OCI-LY7 (cell line): ENCODE data around the gene IPO4. TPM values are rescaled to one million over a fixed set of nuclear protein-coding genes. Genes with fewer than 3 reads are reported as not detected.

Experiments
- BruUV-seq: library from RNA; stranded (reverse); fragments of 400-500 nt; replicated peaks from 2 replicates; lab custom pipeline; 2021; lab: Mats Ljungman, UMichigan
- CTCF ChIA-PET: fragments of 300-600 bp; sonication (Branson Sonifier 250); formaldehyde crosslinking; loops from one replicate; lab custom pipeline; 2022; ENCODE audit warnings: antibody characterized with exemption; ENCODE audit not compliant: unreplicated experiment; lab: Charles Lee
- POLR2A ChIA-PET: fragments of 300-600 bp; sonication (Branson Sonifier 250); formaldehyde crosslinking; loops from one replicate; lab custom pipeline; 2022; ENCODE audit warnings: antibody characterized with exemption; lab: Charles Lee
- DNase-seq: peaks from one replicate; pipeline ENCODE4 v3.0.0-alpha.2; 2015; ENCODE audit warnings: low spot score
- H2AFZ ChIP-seq: fragments of 200-600 bp; sonication (generic), shearing (Covaris generic); 2 replicates; pipeline ENCODE4 v1.6.1; 2014; ENCODE audit warnings: mild to moderate bottlenecking, antibody characterized with exemption, low read length, moderate library complexity
- H3K27ac ChIP-seq: fragments of 200-600 bp; sonication (generic); 2 replicates; pipeline ENCODE4 v1.5.1; 2014; ENCODE audit warnings: mixed run types, low read depth, mild to moderate bottlenecking, moderate library complexity, low read length, inconsistent platforms; ENCODE audit not compliant: poor library complexity, severe bottlenecking
- H3K36me3 ChIP-seq: fragments of 200-600 bp; sonication (generic); 2 replicates; pipeline ENCODE4 v1.6.1; 2014; ENCODE audit warnings: mild to moderate bottlenecking, antibody characterized with exemption, low read length, moderate library complexity, mixed read lengths; ENCODE audit not compliant: insufficient read depth
- H3K4me1 ChIP-seq: fragments of 200-600 bp; sonication (generic); 2 replicates; pipeline ENCODE4 v1.5.1; 2014; ENCODE audit warnings: mild to moderate bottlenecking, low read length; ENCODE audit not compliant: insufficient read depth, poor library complexity, severe bottlenecking
- H3K4me2 ChIP-seq: fragments of 200-600 bp; sonication (generic); 2 replicates; pipeline ENCODE4 v1.6.1; 2014; ENCODE audit warnings: mild to moderate bottlenecking, low read length
- H3K4me3 ChIP-seq: fragments of 200-600 bp; sonication (generic); 2 replicates; pipeline ENCODE4 v1.5.1; 2014; ENCODE audit warnings: mild to moderate bottlenecking, low read depth, low read length; ENCODE audit not compliant: poor library complexity, severe bottlenecking
- H3K79me2 ChIP-seq: fragments of 200-600 bp; sonication (generic); 2 replicates; pipeline ENCODE4 v1.6.1; 2016; ENCODE audit warnings: low read depth, mild to moderate bottlenecking, low read length, moderate library complexity, mixed read lengths; ENCODE audit not compliant: insufficient read depth
- H3K9me2 ChIP-seq: fragments of 200-600 bp; sonication (generic); 2 replicates; pipeline ENCODE4 v1.6.1; 2016; ENCODE audit warnings: mild to moderate bottlenecking, low read length, mixed read lengths; ENCODE audit not compliant: insufficient read depth
- H3K9me3 ChIP-seq: fragments of 200-600 bp; sonication (generic); 2 replicates; pipeline ENCODE4 v1.6.1; 2014; ENCODE audit warnings: mild to moderate bottlenecking, mixed run types, low read length, mixed read lengths
- H4K20me1 ChIP-seq: fragments of 200-600 bp; sonication (generic); 2 replicates; pipeline ENCODE4 v1.6.1; 2014; ENCODE audit warnings: mild to moderate bottlenecking, antibody characterized with exemption, low read length, moderate library complexity, mixed read lengths; ENCODE audit not compliant: insufficient read depth
- EZH2phosphoT487 ChIP-seq: fragments of 200-600 bp; sonication (generic); IDR thresholded peaks from 2 replicates; pipeline ENCODE4 v1.6.1; 2018; ENCODE audit warnings: low read depth, borderline replicate concordance, mild to moderate bottlenecking, mixed run types, antibody characterized with exemption, low read length, moderate library complexity, mixed read lengths
- intact Hi-C: fragments of 100-400 bp; cut with micrococcal nuclease; formaldehyde crosslinking; loops from one replicate; pipeline ENCODE4 v1.10.0; 2022; ENCODE audit not compliant: unreplicated experiment
- microRNA-seq: library from miRNA; unstranded; fragments of <30 nt; microRNA quantifications from one replicate; pipeline ENCODE4 v1.2.0, GENCODE V29; 2022; ENCODE audit warnings: borderline replicate concordance
- small RNA-seq: library from RNA; depleted of rRNA; stranded (forward); fragments of <200 nt; gene quantifications from one replicate; pipeline ENCODE3, GENCODE V24; 2014
- total RNA-seq, 2 experiments: library from RNA; depleted of rRNA in 1 of 2; stranded (reverse); fragments of >200 nt in 1 of 2; shearing (Covaris generic) in 1 of 2; gene quantifications; 2 replicates each; pipeline ENCODE4 v1.2.3, GENCODE V29; 2014 to 2022
- TF ChIP-seq, protein P1 (sequence below): fragments of 200-600 bp; sonication (generic); conservative IDR thresholded peaks from 2 replicates; pipeline ENCODE4 v1.5.1; 2014; ENCODE audit warnings: mild to moderate bottlenecking, antibody characterized with exemption, low read length, moderate library complexity, mixed read lengths

The IPO4 gene
- total RNA-seq, 2 experiments from 2014 or later = 53.1 to 59.2 TPM

GRCh38 chr14:24130717-24131548 lies 57.7 kb downstream of the IPO4 start:
- no peak overlapping the region for H2AFZ ChIP-seq
- H3K36me3 ChIP-seq = no peaks in the 10 kb centered on the region
- no peaks in the 10 kb centered on the region for H3K9me2 ChIP-seq
- intact Hi-C loops = no loop called here
- H3K9me3 ChIP-seq = no peaks in the 10 kb centered on the region
- peaks cover 27% of the 10 kb centered on the region for H3K4me1 ChIP-seq
- no peak for TF ChIP-seq EZH2phosphoT487
- TF ChIP-seq, protein P1, sequence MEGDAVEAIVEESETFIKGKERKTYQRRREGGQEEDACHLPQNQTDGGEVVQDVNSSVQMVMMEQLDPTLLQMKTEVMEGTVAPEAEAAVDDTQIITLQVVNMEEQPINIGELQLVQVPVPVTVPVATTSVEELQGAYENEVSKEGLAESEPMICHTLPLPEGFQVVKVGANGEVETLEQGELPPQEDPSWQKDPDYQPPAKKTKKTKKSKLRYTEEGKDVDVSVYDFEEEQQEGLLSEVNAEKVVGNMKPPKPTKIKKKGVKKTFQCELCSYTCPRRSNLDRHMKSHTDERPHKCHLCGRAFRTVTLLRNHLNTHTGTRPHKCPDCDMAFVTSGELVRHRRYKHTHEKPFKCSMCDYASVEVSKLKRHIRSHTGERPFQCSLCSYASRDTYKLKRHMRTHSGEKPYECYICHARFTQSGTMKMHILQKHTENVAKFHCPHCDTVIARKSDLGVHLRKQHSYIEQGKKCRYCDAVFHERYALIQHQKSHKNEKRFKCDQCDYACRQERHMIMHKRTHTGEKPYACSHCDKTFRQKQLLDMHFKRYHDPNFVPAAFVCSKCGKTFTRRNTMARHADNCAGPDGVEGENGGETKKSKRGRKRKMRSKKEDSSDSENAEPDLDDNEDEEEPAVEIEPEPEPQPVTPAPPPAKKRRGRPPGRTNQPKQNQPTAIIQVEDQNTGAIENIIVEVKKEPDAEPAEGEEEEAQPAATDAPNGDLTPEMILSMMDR = no peak
- CTCF ChIA-PET = no interaction called here
- POLR2A ChIA-PET = interaction anchor here (0.7 kb wide), 1 partner anchor 164 kb away, joined by 3 read pairs; no protein-coding TSS in a partner anchor
- BruUV-seq = no TSS peak
- DNase-seq = no peak
- no peak overlapping the region for H3K27ac ChIP-seq
- no peak overlapping the region for H3K4me3 ChIP-seq
- H3K4me2 ChIP-seq = no peak overlapping the region
- H4K20me1 ChIP-seq = no peaks in the 10 kb centered on the region
- H3K79me2 ChIP-seq = no peaks in the 10 kb centered on the region

GRCh38 chr14:24130380-24130716 lies 58.3 kb downstream of the IPO4 start, which contains the start of gene FITM1:
TSS of gene FITM1 (plus strand) at chr14:24130659. CDS start at chr14:24131564, 905 bp downstream.
- H3K4me1 ChIP-seq = peaks cover 24% of the 10 kb centered on the region
- H4K20me1 ChIP-seq = no peaks in the 10 kb centered on the region
- no peak within 1 kb of the TSS for H3K27ac ChIP-seq
- no peaks in the 10 kb centered on the region for H3K9me3 ChIP-seq
- ChIA-PET CTCF (no interaction called here), POLR2A (interaction anchor here (1.3 kb wide), 1 partner anchor 35 kb away, joined by 3 read pairs; no protein-coding TSS in a partner anchor)
- H3K9me2 ChIP-seq = no peaks in the 10 kb centered on the region
- no peak for DNase-seq
- intact Hi-C loops = no loop called here
- no TSS peak for BruUV-seq
- no peaks in the 10 kb centered on the region for H3K79me2 ChIP-seq
- H2AFZ ChIP-seq = no peak within 1 kb of the TSS
- no peak within 1 kb of the TSS for H3K4me3 ChIP-seq
- no peak within 1 kb of the TSS for H3K4me2 ChIP-seq
- TF ChIP-seq EZH2phosphoT487 = no peak
- no peaks in the 10 kb centered on the region for H3K36me3 ChIP-seq

Small RNA genes lying within 50 kb of the gene (microRNA-seq; reads per million reads assigned to microRNA genes)
- gene MIR7703 = not detected

Small RNA genes lying within 50 kb of the gene (small RNA-seq; reads per million reads assigned to genes)
- gene AL136295.4 (not detected), gene CHMP4A (not detected), gene IPO4 (0.16 reads per million), gene IRF9 (not detected), gene MDP1 (not detected), gene RNA5SP383 (3.9 reads per million, percentile 89 among the genes with 10 or more reads in this experiment)

Other genes with a start within 250 kb of the IPO4 start
Only the 30 nearest of the 34 such genes appear.
- gene DHRS4L2, start 199.9 kb downstream of the IPO4 start, total RNA-seq (2014; rRNA removed; shearing (Covaris generic)) = 12.9 and 24.2 TPM in 2 replicates
- gene DHRS4L2, start 199.9 kb downstream of the IPO4 start, total RNA-seq (2022) = 18.6 and 18.8 TPM in 2 replicates
- gene CARMIL3, start 136.8 kb downstream of the IPO4 start, total RNA-seq (2014; rRNA removed; shearing (Covaris generic)) = 0.03 and 0.32 TPM in 2 replicates
- gene CARMIL3, start 136.8 kb downstream of the IPO4 start, total RNA-seq (2022) = 0.21 TPM in 1 of 2 replicates, not detected in the other
- gene CPNE6, start 117.3 kb downstream of the IPO4 start, total RNA-seq (2014; rRNA removed; shearing (Covaris generic)) = 0.10 TPM in 1 of 2 replicates, not detected in the other
- not detected in 2 replicates for gene CPNE6, start 117.3 kb downstream of the IPO4 start, total RNA-seq (2022)
- gene PCK2, start 94.5 kb downstream of the IPO4 start, total RNA-seq (2014; rRNA removed; shearing (Covaris generic)) = 33.7 and 43.6 TPM in 2 replicates
- gene PCK2, start 94.5 kb downstream of the IPO4 start, total RNA-seq (2022) = 130 TPM in 2 replicates
- gene DCAF11, start 74.0 kb downstream of the IPO4 start, total RNA-seq (2014; rRNA removed; shearing (Covaris generic)) = 75.5 and 79.2 TPM in 2 replicates
- gene DCAF11, start 74.0 kb downstream of the IPO4 start, total RNA-seq (2022) = 63.6 and 77.3 TPM in 2 replicates
- gene NRL, start 73.9 kb downstream of the IPO4 start, total RNA-seq (2014; rRNA removed; shearing (Covaris generic)) = 3.1 and 4.6 TPM in 2 replicates
- 7.5 and 8.1 TPM in 2 replicates for gene NRL, start 73.9 kb downstream of the IPO4 start, total RNA-seq (2022)
- 0.28 TPM in 2 replicates for gene FITM1, start 58.2 kb downstream of the IPO4 start, total RNA-seq (2014; rRNA removed; shearing (Covaris generic))
- 0.97 and 1.4 TPM in 2 replicates for gene FITM1, start 58.2 kb downstream of the IPO4 start, total RNA-seq (2022)
- gene PSME1, start 52.6 kb downstream of the IPO4 start, total RNA-seq (2014; rRNA removed; shearing (Covaris generic)) = 187 and 213 TPM in 2 replicates
- gene PSME1, start 52.6 kb downstream of the IPO4 start, total RNA-seq (2022) = 146 and 149 TPM in 2 replicates
- gene EMC9, start 47.2 kb downstream of the IPO4 start, total RNA-seq (2014; rRNA removed; shearing (Covaris generic)) = 73.2 and 74.8 TPM in 2 replicates
- gene EMC9, start 47.2 kb downstream of the IPO4 start, total RNA-seq (2022) = 72.0 and 72.9 TPM in 2 replicates
- 254 and 290 TPM in 2 replicates for gene PSME2, start 42.2 kb downstream of the IPO4 start, total RNA-seq (2014; rRNA removed; shearing (Covaris generic))
- gene PSME2, start 42.2 kb downstream of the IPO4 start, total RNA-seq (2022) = 176 and 188 TPM in 2 replicates
- gene RNF31, start 41.3 kb downstream of the IPO4 start, total RNA-seq (2014; rRNA removed; shearing (Covaris generic)) = 37.8 and 66.1 TPM in 2 replicates
- 57.8 and 58.1 TPM in 2 replicates for gene RNF31, start 41.3 kb downstream of the IPO4 start, total RNA-seq (2022)
- gene IRF9, start 27.6 kb downstream of the IPO4 start, total RNA-seq (2014; rRNA removed; shearing (Covaris generic)) = 35.1 and 40.7 TPM in 2 replicates
- 36.2 and 39.1 TPM in 2 replicates for gene IRF9, start 27.6 kb downstream of the IPO4 start, total RNA-seq (2022)
- 4.3 and 9.8 TPM in 2 replicates for gene REC8, start 16.7 kb downstream of the IPO4 start, total RNA-seq (2014; rRNA removed; shearing (Covaris generic))
- gene REC8, start 16.7 kb downstream of the IPO4 start, total RNA-seq (2022) = 12.6 and 14.2 TPM in 2 replicates
- gene TM9SF1, start 6.6 kb upstream of the IPO4 start, total RNA-seq (2014; rRNA removed; shearing (Covaris generic)) = 23.4 and 31.3 TPM in 2 replicates
- 23.1 and 27.8 TPM in 2 replicates for gene TM9SF1, start 6.6 kb upstream of the IPO4 start, total RNA-seq (2022)
- gene TSSK4, start 16.9 kb upstream of the IPO4 start, total RNA-seq (2014; rRNA removed; shearing (Covaris generic)) = not detected in 2 replicates
- 1.1 and 1.5 TPM in 2 replicates for gene TSSK4, start 16.9 kb upstream of the IPO4 start, total RNA-seq (2022)
- 48.5 and 65.7 TPM in 2 replicates for gene CHMP4A, start 24.7 kb upstream of the IPO4 start, total RNA-seq (2014; rRNA removed; shearing (Covaris generic))
- 67.6 and 72.9 TPM in 2 replicates for gene CHMP4A, start 24.7 kb upstream of the IPO4 start, total RNA-seq (2022)
- 21.5 and 23.2 TPM in 2 replicates for gene MDP1, start 27.2 kb upstream of the IPO4 start, total RNA-seq (2014; rRNA removed; shearing (Covaris generic))
- 26.6 and 30.9 TPM in 2 replicates for gene MDP1, start 27.2 kb upstream of the IPO4 start, total RNA-seq (2022)
- gene NEDD8, start 43.6 kb upstream of the IPO4 start, total RNA-seq (2014; rRNA removed; shearing (Covaris generic)) = 167 and 285 TPM in 2 replicates
- gene NEDD8, start 43.6 kb upstream of the IPO4 start, total RNA-seq (2022) = 174 and 182 TPM in 2 replicates
- gene GMPR2, start 44.1 kb upstream of the IPO4 start, total RNA-seq (2014; rRNA removed; shearing (Covaris generic)) = 39.4 and 51.4 TPM in 2 replicates
- gene GMPR2, start 44.1 kb upstream of the IPO4 start, total RNA-seq (2022) = 61.4 and 62.3 TPM in 2 replicates
- 63.9 and 70.1 TPM in 2 replicates for gene TINF2, start 53.8 kb upstream of the IPO4 start, total RNA-seq (2014; rRNA removed; shearing (Covaris generic))
- gene TINF2, start 53.8 kb upstream of the IPO4 start, total RNA-seq (2022) = 76.1 and 77.5 TPM in 2 replicates
- gene TGM1, start 74.4 kb upstream of the IPO4 start, total RNA-seq (2014; rRNA removed; shearing (Covaris generic)) = 3.0 and 5.2 TPM in 2 replicates
- 5.4 and 7.0 TPM in 2 replicates for gene TGM1, start 74.4 kb upstream of the IPO4 start, total RNA-seq (2022)
- gene RABGGTA, start 82.8 kb upstream of the IPO4 start, total RNA-seq (2014; rRNA removed; shearing (Covaris generic)) = 16.7 and 24.3 TPM in 2 replicates
- gene RABGGTA, start 82.8 kb upstream of the IPO4 start, total RNA-seq (2022) = 27.3 and 29.7 TPM in 2 replicates
- gene DHRS1, start 111.0 kb upstream of the IPO4 start, total RNA-seq (2014; rRNA removed; shearing (Covaris generic)) = 21.0 and 27.4 TPM in 2 replicates
- gene DHRS1, start 111.0 kb upstream of the IPO4 start, total RNA-seq (2022) = 34.9 and 35.6 TPM in 2 replicates
- 30.6 and 33.2 TPM in 2 replicates for gene NOP9, start 111.0 kb upstream of the IPO4 start, total RNA-seq (2014; rRNA removed; shearing (Covaris generic))
- gene NOP9, start 111.0 kb upstream of the IPO4 start, total RNA-seq (2022) = 44.0 and 52.6 TPM in 2 replicates
- gene CIDEB, start 119.2 kb upstream of the IPO4 start, total RNA-seq (2014; rRNA removed; shearing (Covaris generic)) = not detected in 2 replicates
- gene CIDEB, start 119.2 kb upstream of the IPO4 start, total RNA-seq (2022) = 1.6 and 3.2 TPM in 2 replicates
- 15.7 and 18.2 TPM in 2 replicates for gene LTB4R2, start 121.3 kb upstream of the IPO4 start, total RNA-seq (2014; rRNA removed; shearing (Covaris generic))
- 37.6 TPM in 2 replicates for gene LTB4R2, start 121.3 kb upstream of the IPO4 start, total RNA-seq (2022)
- gene LTB4R, start 122.7 kb upstream of the IPO4 start, total RNA-seq (2014; rRNA removed; shearing (Covaris generic)) = 15.8 and 17.9 TPM in 2 replicates
- 28.3 and 30.5 TPM in 2 replicates for gene LTB4R, start 122.7 kb upstream of the IPO4 start, total RNA-seq (2022)
- 0.26 and 2.0 TPM in 2 replicates for gene ADCY4, start 146.3 kb upstream of the IPO4 start, total RNA-seq (2014; rRNA removed; shearing (Covaris generic))
- 3.4 and 6.0 TPM in 2 replicates for gene ADCY4, start 146.3 kb upstream of the IPO4 start, total RNA-seq (2022)
- 8.1 and 13.8 TPM in 2 replicates for gene RIPK3, start 151.2 kb upstream of the IPO4 start, total RNA-seq (2014; rRNA removed; shearing (Covaris generic))
- gene RIPK3, start 151.2 kb upstream of the IPO4 start, total RNA-seq (2022) = 14.5 and 18.8 TPM in 2 replicates
- gene NFATC4, start 179.4 kb upstream of the IPO4 start, total RNA-seq (2014; rRNA removed; shearing (Covaris generic)) = 72.2 and 94.7 TPM in 2 replicates
- 96.6 and 130 TPM in 2 replicates for gene NFATC4, start 179.4 kb upstream of the IPO4 start, total RNA-seq (2022)